ENCODE data around the gene CHMP1A.

GRCh38 chr16:89639385-89639784 is 18.1 kb downstream of the CHMP1A start:
- TF ChIP-seq CTCF (IDR thresholded peaks at IDR 0.05; ENCODE audit: low read depth, low read length, poor library complexity, severe bottlenecking) (no peak), EZH2phosphoT487 (IDR thresholded peaks at IDR 0.05; ENCODE audit: borderline replicate concordance, low read length) (no peak)

Data from DOHH2 (cell line).